Measurements from ENCODE around the gene OSTN. TPM values are rescaled to one million over a fixed set of nuclear protein-coding genes. Genes with fewer than 3 reads are reported as not detected.

The OSTN gene
- polyA plus RNA-seq, 1 donor from 2014 or later: 0.17 TPM

- no peaks in the 10 kb centered on the region for H3K9me2 ChIP-seq (ENCODE audit: insufficient read depth, low read length)
- no peaks in the 10 kb centered on the region for H3K36me3 ChIP-seq (ENCODE audit: insufficient read depth, low read length)
- no peak overlapping the region for H3K4me2 ChIP-seq (ENCODE audit: low read length)
- H3K79me2 ChIP-seq (replicated peaks; ENCODE audit: insufficient read depth, low read length): no peaks in the 10 kb centered on the region
- no peak overlapping the region for H3K27ac ChIP-seq (ENCODE audit: low read length)
- no peak for TF ChIP-seq REST (IDR thresholded peaks at IDR 0.05; ENCODE audit: borderline replicate concordance)
- TF ChIP-seq RAD21 (conservative IDR thresholded peaks at IDR 0.05): no peak
- no peak for TF ChIP-seq EP300 (conservative IDR thresholded peaks at IDR 0.05; ENCODE audit: poor library complexity, severe bottlenecking)
- TF ChIP-seq TAF1 (IDR thresholded peaks at IDR 0.05; ENCODE audit: low read depth): no peak
- TF ChIP-seq EZH2 (IDR thresholded peaks at IDR 0.05; ENCODE audit: borderline replicate concordance, insufficient read depth, low read length, poor library complexity, severe bottlenecking): no peak
- TF ChIP-seq SMC3 (conservative IDR thresholded peaks at IDR 0.05; ENCODE audit: poor library complexity): no peak
- TF ChIP-seq POLR2AphosphoS5 (IDR thresholded peaks at IDR 0.05): no peak
- H3K4me3 ChIP-seq (ENCODE audit: low read length): no peak overlapping the region
- no peaks in the 10 kb centered on the region for H3K9me3 ChIP-seq (ENCODE audit: low read length)
- no peaks in the 10 kb centered on the region for H3K27me3 ChIP-seq (ENCODE audit: insufficient read depth, low read depth, low read length)
- no peaks in the 10 kb centered on the region for H4K20me1 ChIP-seq (ENCODE audit: insufficient read depth)
- no peak overlapping the region for H3K9ac ChIP-seq (ENCODE audit: low read length)
- no peak overlapping the region for H2AFZ ChIP-seq (ENCODE audit: low read depth, low read length)
- H3F3A ChIP-seq (ENCODE audit: insufficient read depth, low read length, poor library complexity, severe bottlenecking): no peaks in the 10 kb centered on the region
Observed at GRCh38 chr3:191263850-191264249, 64.8 kb downstream of the OSTN start.

- H3K36me3 ChIP-seq (ENCODE audit: insufficient read depth, low read length): no peaks in the 10 kb centered on the region
Observed at GRCh38 chr3:191268737-191269136, 69.7 kb downstream of the OSTN start.

More at GRCh38 chr3:191268737-191269136, 69.7 kb downstream of the OSTN start:
- Histone ChIP-seq H3K27ac (ENCODE audit: low read length) (no peak overlapping the region), H3K79me2 (replicated peaks; ENCODE audit: insufficient read depth, low read length) (no peaks in the 10 kb centered on the region), H4K20me1 (ENCODE audit: insufficient read depth) (no peaks in the 10 kb centered on the region), H3F3A (ENCODE audit: insufficient read depth, low read length, poor library complexity, severe bottlenecking) (no peaks in the 10 kb centered on the region), H3K9me2 (ENCODE audit: insufficient read depth, low read length) (no peaks in the 10 kb centered on the region), H3K9me3 (ENCODE audit: low read length) (no peaks in the 10 kb centered on the region), H2AFZ (ENCODE audit: low read depth, low read length) (no peak overlapping the region), H3K4me2 (ENCODE audit: low read length) (no peak overlapping the region), H3K4me3 (ENCODE audit: low read length) (no peak overlapping the region), H3K27me3 (ENCODE audit: insufficient read depth, low read depth, low read length) (no peaks in the 10 kb centered on the region), H3K9ac (ENCODE audit: low read length) (no peak overlapping the region)
- TF ChIP-seq MXI1 (conservative IDR thresholded peaks at IDR 0.05; ENCODE audit: poor library complexity, severe bottlenecking) (no peak), CTCF (IDR thresholded peaks at IDR 0.05; ENCODE audit: poor library complexity, severe bottlenecking) (no peak), SMC3 (conservative IDR thresholded peaks at IDR 0.05; ENCODE audit: poor library complexity) (no peak), EZH2 (IDR thresholded peaks at IDR 0.05; ENCODE audit: borderline replicate concordance, insufficient read depth, low read length, poor library complexity, severe bottlenecking) (no peak), EP300 (conservative IDR thresholded peaks at IDR 0.05; ENCODE audit: poor library complexity, severe bottlenecking) (no peak), TAF1 (IDR thresholded peaks at IDR 0.05; ENCODE audit: low read depth) (no peak), REST (IDR thresholded peaks at IDR 0.05; ENCODE audit: borderline replicate concordance) (no peak), RAD21 (conservative IDR thresholded peaks at IDR 0.05) (no peak), POLR2AphosphoS5 (IDR thresholded peaks at IDR 0.05) (no peak)

All from neural cell (in vitro differentiated cells).